ENCODE results near the gene CHTF18.
"Not testable (repeated sequence)": the region's sequence is repeated elsewhere in the genome, so short reads cannot be mapped to it uniquely, and the experiment has no call there.

CHTF18 gene

GRCh38 chr16:740764-741505 is 47.5 kb upstream of the CHTF18 start, which contains the start of gene CIAO3:
Gene CIAO3 (minus strand): TSS chr16:740997. CDS start chr16:740985, 12 bp downstream.
- no peaks in the 10 kb centered on the region for H3K9me3 ChIP-seq (ENCODE audit: control insufficient read depth, insufficient read depth, low read length)
- peaks cover 15% of the 10 kb centered on the region for H3F3A ChIP-seq (ENCODE audit: control insufficient read depth, insufficient read depth)
- peaks cover 48% of the 10 kb centered on the region for H3K4me1 ChIP-seq (ENCODE audit: control insufficient read depth, low read length)
- no peaks in the 10 kb centered on the region for H3K9me2 ChIP-seq (replicated peaks; ENCODE audit: control insufficient read depth, low read length)
- peak within 1 kb of the TSS; percentile 96 for H3K4me3 ChIP-seq (ENCODE audit: low read length)
- peak within 1 kb of the TSS; percentile 100 for H3K4me2 ChIP-seq (ENCODE audit: low read length)
- TF ChIP-seq CTCF (IDR thresholded peaks at IDR 0.05; ENCODE audit: low read depth, low read length, poor library complexity, severe bottlenecking), result peak; percentile 87
- TF ChIP-seq EZH2phosphoT487 (IDR thresholded peaks at IDR 0.05; ENCODE audit: borderline replicate concordance, low read length), result no peak
- no peaks in the 10 kb centered on the region for H4K20me1 ChIP-seq (ENCODE audit: control insufficient read depth, insufficient read depth, low read depth, low read length)
- H3K36me3 ChIP-seq (ENCODE audit: control insufficient read depth, low read length), result peaks cover 39% of the 10 kb centered on the region
- H3K79me2 ChIP-seq (ENCODE audit: control insufficient read depth, low read length), result peaks cover 33% of the 10 kb centered on the region
- H3K27me3 ChIP-seq (ENCODE audit: control insufficient read depth, low read length), result no peaks in the 10 kb centered on the region
- H3K27ac ChIP-seq (ENCODE audit: low read depth, low read length), result peak within 1 kb of the TSS; percentile 100

GRCh38 chr16:741986-742629 is 46.3 kb upstream of the CHTF18 start:
- Histone ChIP-seq H4K20me1 (ENCODE audit: control insufficient read depth, insufficient read depth, low read depth, low read length) (no peaks in the 10 kb centered on the region), H3K36me3 (ENCODE audit: control insufficient read depth, low read length) (peaks cover 27% of the 10 kb centered on the region), H3K79me2 (ENCODE audit: control insufficient read depth, low read length) (peaks cover 21% of the 10 kb centered on the region), H3K4me1 (ENCODE audit: control insufficient read depth, low read length) (peaks cover 37% of the 10 kb centered on the region), H3K9me2 (replicated peaks; ENCODE audit: control insufficient read depth, low read length) (no peaks in the 10 kb centered on the region), H3K9me3 (ENCODE audit: control insufficient read depth, insufficient read depth, low read length) (no peaks in the 10 kb centered on the region), H3K4me2 (ENCODE audit: low read length) (peak overlapping the region; percentile 100; the same call in 1 of the 2 replicates), H3K27me3 (ENCODE audit: control insufficient read depth, low read length) (no peaks in the 10 kb centered on the region), H3K4me3 (ENCODE audit: low read length) (no peak overlapping the region), H3F3A (ENCODE audit: control insufficient read depth, insufficient read depth) (peaks cover 15% of the 10 kb centered on the region), H3K27ac (ENCODE audit: low read depth, low read length) (no peak overlapping the region)
- TF ChIP-seq CTCF (IDR thresholded peaks at IDR 0.05; ENCODE audit: low read depth, low read length, poor library complexity, severe bottlenecking) (no peak), EZH2phosphoT487 (IDR thresholded peaks at IDR 0.05; ENCODE audit: borderline replicate concordance, low read length) (no peak)

GRCh38 chr16:742894-743293 is 45.5 kb upstream of the CHTF18 start:
- Histone ChIP-seq H3K4me1 (ENCODE audit: control insufficient read depth, low read length) (peaks cover 29% of the 10 kb centered on the region), H3K36me3 (ENCODE audit: control insufficient read depth, low read length) (peaks cover 21% of the 10 kb centered on the region), H3F3A (ENCODE audit: control insufficient read depth, insufficient read depth) (peaks cover 12% of the 10 kb centered on the region), H3K79me2 (ENCODE audit: control insufficient read depth, low read length) (peaks cover 17% of the 10 kb centered on the region)
- H3K4me3 ChIP-seq (ENCODE audit: low read length); H3K27me3 ChIP-seq (ENCODE audit: control insufficient read depth, low read length); H4K20me1 ChIP-seq (ENCODE audit: control insufficient read depth, insufficient read depth, low read depth, low read length); H3K4me2 ChIP-seq (ENCODE audit: low read length); H3K27ac ChIP-seq (ENCODE audit: low read depth, low read length); H3K9me3 ChIP-seq (ENCODE audit: control insufficient read depth, insufficient read depth, low read length); H3K9me2 ChIP-seq (replicated peaks; ENCODE audit: control insufficient read depth, low read length): not testable (repeated sequence)
